Transverse colon (tissue), 4 donors: ENCODE measurements around the gene CCDC180. TPM values are rescaled to one million over a fixed set of nuclear protein-coding genes. Genes with fewer than 3 reads are reported as not detected.
A peak's percentile ranks its signal among the peaks of the same experiment; 100 is the strongest.

Experiments
- DNase-seq: peaks from one replicate; pipeline ENCODE4 v3.0.0-alpha.2; 2019
- H3K27ac ChIP-seq, 4 donors: fragments of 200-600 bp; sonication (generic); 2 replicates each; pipeline ENCODE4 v1.5.1; 2016 to 2018; ENCODE audit warnings: inconsistent platforms in 4 of 4
- H3K27me3 ChIP-seq: fragments of 200-600 bp; sonication (generic); 2 replicates; pipeline ENCODE4 v1.5.1; 2017; ENCODE audit warnings: inconsistent platforms
- H3K36me3 ChIP-seq, 4 donors: fragments of 200-600 bp; sonication (generic); 2 replicates each; pipeline ENCODE4 v1.5.1; 2017 to 2019; ENCODE audit warnings: inconsistent platforms in 4 of 4
- H3K4me1 ChIP-seq, 4 donors: fragments of 200-600 bp; sonication (generic); 2 replicates each; pipeline ENCODE4 v1.5.1; 2017 to 2020; ENCODE audit warnings: inconsistent platforms in 4 of 4
- H3K4me3 ChIP-seq, 4 donors: fragments of 200-600 bp; sonication (generic); 1 replicate in 1 of 4; 2 replicates in 3 of 4; pipeline versions ENCODE4 v1.5.1 to v1.6.1; 2017 to 2019; ENCODE audit warnings: inconsistent platforms in 4 of 4
- H3K9me3 ChIP-seq, 2 donors: fragments of 200-600 bp; sonication (generic); 2 replicates each; pipeline ENCODE4 v1.5.1; 2017 to 2019; ENCODE audit warnings: inconsistent platforms in 2 of 2
- CTCF ChIP-seq, 5 experiments: fragments of 200-600 bp in 3 of 5; fragments of 450-650 bp in 2 of 5; sonication (generic) in 3 of 5; IDR thresholded peaks; 1 replicate in 2 of 5; 2 replicates in 3 of 5; pipeline ENCODE4 v1.5.1; 2016 to 2017; ENCODE audit warnings: antibody characterized with exemption in 5 of 5, inconsistent platforms in 3 of 5, mild to moderate bottlenecking in 2 of 5, moderate library complexity in 1 of 5
- EP300 ChIP-seq: sonication (generic); formaldehyde crosslinking; IDR thresholded peaks from one replicate; pipeline ENCODE4 v1.6.1; 2017; ENCODE audit warnings: antibody characterized with exemption, low read depth
- POLR2A ChIP-seq: fragments of 450-650 bp; IDR thresholded peaks from one replicate; pipeline ENCODE4 v1.6.1; 2016; ENCODE audit warnings: antibody characterized with exemption, mild to moderate bottlenecking, moderate library complexity
- POLR2AphosphoS5 ChIP-seq, 3 donors: sonication (generic); formaldehyde crosslinking; IDR thresholded peaks; one replicate each; pipeline ENCODE4 v1.6.1; 2016; ENCODE audit warnings: antibody characterized with exemption in 3 of 3
- WGBS, 2 donors: methylation state at CpG; one replicate each; pipeline ENCODE4 v1.1.5; 2018; ENCODE audit warnings: low coverage in 1 of 2; 5-methylcytosine and 5-hydroxymethylcytosine counted together
- in situ Hi-C, 4 donors: fragments of 200-750 bp; cut with MboI; loops; one replicate each; pipeline versions ENCODE4 v1.15.0 to v1.15.1; 2017; ENCODE audit warnings: low sequenced_read_pairs in 3 of 4, low pct_ligation_motif_present in 1 of 4, low pct_unique_long_range_greater_than_20kb in 1 of 4
- intact Hi-C: fragments of 100-400 bp; cut with DNase I; formaldehyde crosslinking; loops from one replicate; pipeline ENCODE4 v1.15.1; 2023; ENCODE audit warnings: low total_unique reads
- total RNA-seq, 4 donors: library from RNA; depleted of rRNA; stranded (reverse); fragments of >200 nt; gene quantifications; one replicate each; pipeline ENCODE4 v1.1.0, GENCODE V29; 2016

The CCDC180 gene
- total RNA-seq, 4 donors from 2014 or later: 6.6 to 10.5 (median 7.2) TPM

GRCh38 chr9:97284798-97285197 lies 22.7 kb upstream of the CCDC180 start:
- Histone ChIP-seq H3K4me1 (no peaks in the 10 kb centered on the region), H3K4me3 (no peak overlapping the region), H3K9me3 (peaks cover 0 to 9% of the 10 kb centered on the region in 2 donors), H3K36me3 (peaks cover 0 to 50% (median 8%) of the 10 kb centered on the region in 4 donors), H3K27ac (no peak overlapping the region), H3K27me3 (no peaks in the 10 kb centered on the region)
- intact Hi-C loops (no loop called here), in situ Hi-C loops (no loop called here)
- WGBS, 2 donors: 88 to 98% methylated on average over 2 of the region's 2 CpGs
- DNase-seq: no peak
- TF ChIP-seq EP300 (no peak), CTCF (IDR thresholded peaks at IDR 0.05) (peak in 2 of 5 experiments; percentile 7 to 12)

GRCh38 chr9:97292200-97292599 lies 15.3 kb upstream of the CCDC180 start:
- H3K27ac ChIP-seq: no peak overlapping the region
- H3K27me3 ChIP-seq: no peaks in the 10 kb centered on the region
- TF ChIP-seq CTCF (IDR thresholded peaks at IDR 0.05) (no peak), POLR2A (no peak), EP300 (no peak), POLR2AphosphoS5 (IDR thresholded peaks at IDR 0.05) (no peak)
- in situ Hi-C loops (no loop called here), intact Hi-C loops (no loop called here)
- DNase-seq: no peak
- no peak overlapping the region for H3K4me3 ChIP-seq
- H3K36me3 ChIP-seq: peaks cover 0 to 36% (median 0%) of the 10 kb centered on the region in 4 donors
- no peaks in the 10 kb centered on the region for H3K9me3 ChIP-seq
- H3K4me1 ChIP-seq: no peaks in the 10 kb centered on the region
- 77 to 90% methylated on average over 2 to 3 of the region's 3 CpGs for WGBS, 2 donors

GRCh38 chr9:97293207-97293721 lies 14.2 kb upstream of the CCDC180 start:
- H3K4me3 ChIP-seq: no peak overlapping the region
- intact Hi-C loops (no loop called here), in situ Hi-C loops (no loop called here)
- H3K27ac ChIP-seq: no peak overlapping the region
- no peak for DNase-seq
- WGBS, 2 donors: 50 to 54% methylated on average over 2 to 6 of the region's 6 CpGs
- peaks cover 0 to 35% (median 0%) of the 10 kb centered on the region in 4 donors for H3K36me3 ChIP-seq
- peaks cover 6 to 8% of the 10 kb centered on the region in 2 donors for H3K9me3 ChIP-seq
- TF ChIP-seq EP300: no peak
- no peak for TF ChIP-seq POLR2AphosphoS5 (IDR thresholded peaks at IDR 0.05)
- TF ChIP-seq POLR2A: no peak
- TF ChIP-seq CTCF (IDR thresholded peaks at IDR 0.05): no peak
- no peaks in the 10 kb centered on the region for H3K27me3 ChIP-seq
- H3K4me1 ChIP-seq: no peaks in the 10 kb centered on the region

- no peak overlapping the region for H3K4me3 ChIP-seq
- intact Hi-C loops (no loop called here), in situ Hi-C loops (no loop called here)
- no peak for TF ChIP-seq EP300
- no peak for TF ChIP-seq CTCF (IDR thresholded peaks at IDR 0.05)
- no peak for TF ChIP-seq POLR2AphosphoS5 (IDR thresholded peaks at IDR 0.05)
- no peak for TF ChIP-seq POLR2A
- H3K27me3 ChIP-seq: no peaks in the 10 kb centered on the region
- WGBS, 2 donors: 86% methylated on average over 6 of the region's 6 CpGs; no CpG with 5 or more reads in 1 of the 2 donors
- H3K9me3 ChIP-seq: peaks cover 7 to 9% of the 10 kb centered on the region in 2 donors
- H3K27ac ChIP-seq: no peak overlapping the region
- H3K4me1 ChIP-seq: no peaks in the 10 kb centered on the region
- peaks cover 0 to 30% (median 0%) of the 10 kb centered on the region in 4 donors for H3K36me3 ChIP-seq
- DNase-seq: no peak
Observed at GRCh38 chr9:97293818-97294217, 13.6 kb upstream of the CCDC180 start.
